ENCODE data around the gene YARS2.

DNA sequence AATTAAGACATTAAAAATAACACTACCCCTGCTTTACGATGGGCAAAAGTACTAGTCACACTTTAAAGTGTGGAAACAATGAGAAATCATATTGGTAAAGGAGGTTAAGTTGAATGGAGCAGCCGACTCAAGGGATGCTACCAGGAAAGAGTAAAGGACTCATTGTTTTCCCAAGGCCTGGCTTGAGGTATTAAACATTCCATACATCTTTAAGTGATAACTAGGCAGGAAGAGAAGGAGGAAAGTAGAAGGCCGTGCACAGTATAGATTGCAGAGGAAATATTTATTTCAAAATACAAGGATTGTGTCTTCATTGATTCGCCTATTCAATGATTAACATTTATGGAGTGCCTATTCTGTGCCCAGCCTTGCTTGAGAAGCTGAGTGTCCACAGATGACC lies 20.6 kb upstream of the YARS2 start:
- no peak for TF ChIP-seq KLF6 (CRISPR knock-in tag; IDR thresholded peaks at IDR 0.05; ENCODE audit: borderline replicate concordance)
- no peak for TF ChIP-seq BRCA1 (IDR thresholded peaks at IDR 0.05)
- TF ChIP-seq BRCA1 (CRISPR knock-in tag; IDR thresholded peaks at IDR 0.05): no peak
- no peak for TF ChIP-seq UBTF (IDR thresholded peaks at IDR 0.05; ENCODE audit: borderline replicate concordance in 1 of 2, low read depth in 2 of 2, low read length in 2 of 2)
- TF ChIP-seq, protein P1, sequence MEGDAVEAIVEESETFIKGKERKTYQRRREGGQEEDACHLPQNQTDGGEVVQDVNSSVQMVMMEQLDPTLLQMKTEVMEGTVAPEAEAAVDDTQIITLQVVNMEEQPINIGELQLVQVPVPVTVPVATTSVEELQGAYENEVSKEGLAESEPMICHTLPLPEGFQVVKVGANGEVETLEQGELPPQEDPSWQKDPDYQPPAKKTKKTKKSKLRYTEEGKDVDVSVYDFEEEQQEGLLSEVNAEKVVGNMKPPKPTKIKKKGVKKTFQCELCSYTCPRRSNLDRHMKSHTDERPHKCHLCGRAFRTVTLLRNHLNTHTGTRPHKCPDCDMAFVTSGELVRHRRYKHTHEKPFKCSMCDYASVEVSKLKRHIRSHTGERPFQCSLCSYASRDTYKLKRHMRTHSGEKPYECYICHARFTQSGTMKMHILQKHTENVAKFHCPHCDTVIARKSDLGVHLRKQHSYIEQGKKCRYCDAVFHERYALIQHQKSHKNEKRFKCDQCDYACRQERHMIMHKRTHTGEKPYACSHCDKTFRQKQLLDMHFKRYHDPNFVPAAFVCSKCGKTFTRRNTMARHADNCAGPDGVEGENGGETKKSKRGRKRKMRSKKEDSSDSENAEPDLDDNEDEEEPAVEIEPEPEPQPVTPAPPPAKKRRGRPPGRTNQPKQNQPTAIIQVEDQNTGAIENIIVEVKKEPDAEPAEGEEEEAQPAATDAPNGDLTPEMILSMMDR (IDR thresholded peaks at IDR 0.05 in 2 of 3, conservative IDR thresholded peaks at IDR 0.05 in 1 of 3; ENCODE audit: insufficient read depth in 2 of 3, low read depth in 1 of 3, low read length in 3 of 3): no peak
- TF ChIP-seq TAF1 (IDR thresholded peaks at IDR 0.05; ENCODE audit: control insufficient read depth, extremely low read depth, insufficient read depth, low read length, severe bottlenecking): no peak
- no peak for TF ChIP-seq SP2 (IDR thresholded peaks at IDR 0.05; ENCODE audit: extremely low read depth, low read depth, low read length, poor library complexity, severe bottlenecking)

Measured in K562 (cell line).